ENCODE results near the gene GPER1.
"Not testable (repeated sequence)": the region's sequence is repeated elsewhere in the genome, so short reads cannot be mapped to it uniquely, and the experiment has no call there.

Gene GPER1

GRCh38 chr7:1111156-1111555, 23.2 kb downstream of the GPER1 start:
- Histone ChIP-seq H3K4me1 (ENCODE audit: control insufficient read depth in 2 of 2, insufficient read depth in 2 of 2, low read length in 2 of 2) (no peaks in the 10 kb centered on the region), H3K4me3 (ENCODE audit: low read length in 2 of 2) (no peak overlapping the region), H3K27me3 (ENCODE audit: control insufficient read depth in 2 of 2, insufficient read depth in 2 of 2, low read length in 2 of 2) (no peaks in the 10 kb centered on the region), H3K27ac (ENCODE audit: low read depth in 2 of 2, low read length in 2 of 2) (no peak overlapping the region), H3K36me3 (ENCODE audit: control insufficient read depth in 2 of 2, insufficient read depth in 2 of 2, low read length in 2 of 2) (no peaks in the 10 kb centered on the region), H3K9ac (ENCODE audit: low read depth in 1 of 2, low read length in 2 of 2) (no peak overlapping the region), H3K9me3 (ENCODE audit: control insufficient read depth in 2 of 2, low read length in 2 of 2) (no peaks in the 10 kb centered on the region)

- no peaks in the 10 kb centered on the region for H3K27me3 ChIP-seq (ENCODE audit: control insufficient read depth in 2 of 2, insufficient read depth in 2 of 2, low read length in 2 of 2)
- H3K4me3 ChIP-seq (ENCODE audit: low read length in 2 of 2) = no peak overlapping the region
- no peak overlapping the region for H3K9ac ChIP-seq (ENCODE audit: low read depth in 1 of 2, low read length in 2 of 2)
- no peaks in the 10 kb centered on the region for H3K36me3 ChIP-seq (ENCODE audit: control insufficient read depth in 2 of 2, insufficient read depth in 2 of 2, low read length in 2 of 2)
- H3K4me1 ChIP-seq (ENCODE audit: control insufficient read depth in 2 of 2, insufficient read depth in 2 of 2, low read length in 2 of 2) = no peaks in the 10 kb centered on the region
- no peak overlapping the region for H3K27ac ChIP-seq (ENCODE audit: low read depth in 2 of 2, low read length in 2 of 2)
- no peaks in the 10 kb centered on the region for H3K9me3 ChIP-seq (ENCODE audit: control insufficient read depth in 2 of 2, low read length in 2 of 2)
Measured at GRCh38 chr7:1112109-1112508, 24.2 kb downstream of the GPER1 start.

- no peak overlapping the region for H3K9ac ChIP-seq (ENCODE audit: low read depth in 1 of 2, low read length in 2 of 2)
- no peak overlapping the region for H3K4me3 ChIP-seq (ENCODE audit: low read length in 2 of 2)
- H3K36me3 ChIP-seq (ENCODE audit: control insufficient read depth in 2 of 2, insufficient read depth in 2 of 2, low read length in 2 of 2) = no peaks in the 10 kb centered on the region
- H3K27me3 ChIP-seq (ENCODE audit: control insufficient read depth in 2 of 2, insufficient read depth in 2 of 2, low read length in 2 of 2) = no peaks in the 10 kb centered on the region
- no peaks in the 10 kb centered on the region for H3K4me1 ChIP-seq (ENCODE audit: control insufficient read depth in 2 of 2, insufficient read depth in 2 of 2, low read length in 2 of 2)
- H3K27ac ChIP-seq (ENCODE audit: low read depth in 2 of 2, low read length in 2 of 2) = no peak overlapping the region
- H3K9me3 ChIP-seq (ENCODE audit: control insufficient read depth in 2 of 2, low read length in 2 of 2) = no peaks in the 10 kb centered on the region
Measured at GRCh38 chr7:1112625-1113547, 25.0 kb downstream of the GPER1 start.

GRCh38 chr7:1113548-1113885, 25.6 kb downstream of the GPER1 start:
- Histone ChIP-seq H3K36me3 (ENCODE audit: control insufficient read depth in 2 of 2, insufficient read depth in 2 of 2, low read length in 2 of 2) (no peaks in the 10 kb centered on the region), H3K9ac (ENCODE audit: low read depth in 1 of 2, low read length in 2 of 2) (no peak overlapping the region), H3K27me3 (ENCODE audit: control insufficient read depth in 2 of 2, insufficient read depth in 2 of 2, low read length in 2 of 2) (no peaks in the 10 kb centered on the region), H3K4me3 (ENCODE audit: low read length in 2 of 2) (no peak overlapping the region), H3K4me1 (ENCODE audit: control insufficient read depth in 2 of 2, insufficient read depth in 2 of 2, low read length in 2 of 2) (no peaks in the 10 kb centered on the region), H3K27ac (ENCODE audit: low read depth in 2 of 2, low read length in 2 of 2) (no peak overlapping the region), H3K9me3 (ENCODE audit: control insufficient read depth in 2 of 2, low read length in 2 of 2) (no peaks in the 10 kb centered on the region)

- Histone ChIP-seq H3K36me3 (ENCODE audit: control insufficient read depth in 2 of 2, insufficient read depth in 2 of 2, low read length in 2 of 2) (no peaks in the 10 kb centered on the region), H3K9ac (ENCODE audit: low read depth in 1 of 2, low read length in 2 of 2) (no peak overlapping the region), H3K9me3 (ENCODE audit: control insufficient read depth in 2 of 2, low read length in 2 of 2) (no peaks in the 10 kb centered on the region), H3K4me1 (ENCODE audit: control insufficient read depth in 2 of 2, insufficient read depth in 2 of 2, low read length in 2 of 2) (no peaks in the 10 kb centered on the region), H3K27ac (ENCODE audit: low read depth in 2 of 2, low read length in 2 of 2) (no peak overlapping the region), H3K27me3 (ENCODE audit: control insufficient read depth in 2 of 2, insufficient read depth in 2 of 2, low read length in 2 of 2) (no peaks in the 10 kb centered on the region), H3K4me3 (ENCODE audit: low read length in 2 of 2) (no peak overlapping the region)
Measured at GRCh38 chr7:1114088-1114487, 26.2 kb downstream of the GPER1 start.

- Histone ChIP-seq H3K4me1 (ENCODE audit: control insufficient read depth in 2 of 2, insufficient read depth in 2 of 2, low read length in 2 of 2) (no peaks in the 10 kb centered on the region), H3K36me3 (ENCODE audit: control insufficient read depth in 2 of 2, insufficient read depth in 2 of 2, low read length in 2 of 2) (no peaks in the 10 kb centered on the region), H3K27me3 (ENCODE audit: control insufficient read depth in 2 of 2, insufficient read depth in 2 of 2, low read length in 2 of 2) (no peaks in the 10 kb centered on the region), H3K9me3 (ENCODE audit: control insufficient read depth in 2 of 2, low read length in 2 of 2) (no peaks in the 10 kb centered on the region), H3K9ac (ENCODE audit: low read depth in 1 of 2, low read length in 2 of 2) (no peak overlapping the region), H3K4me3 (ENCODE audit: low read length in 2 of 2) (no peak overlapping the region), H3K27ac (ENCODE audit: low read depth in 2 of 2, low read length in 2 of 2) (no peak overlapping the region)
Measured at GRCh38 chr7:1114505-1114904, 26.6 kb downstream of the GPER1 start.

- H3K36me3 ChIP-seq (ENCODE audit: control insufficient read depth in 2 of 2, insufficient read depth in 2 of 2, low read length in 2 of 2); H3K27me3 ChIP-seq (ENCODE audit: control insufficient read depth in 2 of 2, insufficient read depth in 2 of 2, low read length in 2 of 2); H3K4me1 ChIP-seq (ENCODE audit: control insufficient read depth in 2 of 2, insufficient read depth in 2 of 2, low read length in 2 of 2); H3K9me3 ChIP-seq (ENCODE audit: control insufficient read depth in 2 of 2, low read length in 2 of 2); H3K9ac ChIP-seq (ENCODE audit: low read depth in 1 of 2, low read length in 2 of 2); H3K27ac ChIP-seq (ENCODE audit: low read depth in 2 of 2, low read length in 2 of 2); H3K4me3 ChIP-seq (ENCODE audit: low read length in 2 of 2): not testable (repeated sequence)
Measured at GRCh38 chr7:1115171-1116045, 27.5 kb downstream of the GPER1 start.

GRCh38 chr7:1116383-1117008, 28.6 kb downstream of the GPER1 start:
- H3K4me1 ChIP-seq (ENCODE audit: control insufficient read depth in 2 of 2, insufficient read depth in 2 of 2, low read length in 2 of 2); H3K27ac ChIP-seq (ENCODE audit: low read depth in 2 of 2, low read length in 2 of 2); H3K27me3 ChIP-seq (ENCODE audit: control insufficient read depth in 2 of 2, insufficient read depth in 2 of 2, low read length in 2 of 2); H3K9ac ChIP-seq (ENCODE audit: low read depth in 1 of 2, low read length in 2 of 2); H3K36me3 ChIP-seq (ENCODE audit: control insufficient read depth in 2 of 2, insufficient read depth in 2 of 2, low read length in 2 of 2); H3K9me3 ChIP-seq (ENCODE audit: control insufficient read depth in 2 of 2, low read length in 2 of 2); H3K4me3 ChIP-seq (ENCODE audit: low read length in 2 of 2): not testable (repeated sequence)

GRCh38 chr7:1117321-1117928, 29.5 kb downstream of the GPER1 start:
- Histone ChIP-seq H3K4me1 (ENCODE audit: control insufficient read depth in 2 of 2, insufficient read depth in 2 of 2, low read length in 2 of 2) (no peaks in the 10 kb centered on the region), H3K9ac (ENCODE audit: low read depth in 1 of 2, low read length in 2 of 2) (no peak overlapping the region), H3K27me3 (ENCODE audit: control insufficient read depth in 2 of 2, insufficient read depth in 2 of 2, low read length in 2 of 2) (no peaks in the 10 kb centered on the region), H3K27ac (ENCODE audit: low read depth in 2 of 2, low read length in 2 of 2) (no peak overlapping the region), H3K9me3 (ENCODE audit: control insufficient read depth in 2 of 2, low read length in 2 of 2) (no peaks in the 10 kb centered on the region), H3K4me3 (ENCODE audit: low read length in 2 of 2) (no peak overlapping the region), H3K36me3 (ENCODE audit: control insufficient read depth in 2 of 2, insufficient read depth in 2 of 2, low read length in 2 of 2) (no peaks in the 10 kb centered on the region)

GRCh38 chr7:1119201-1119600, 31.3 kb downstream of the GPER1 start:
- Histone ChIP-seq H3K9ac (ENCODE audit: low read depth in 1 of 2, low read length in 2 of 2) (no peak overlapping the region), H3K27ac (ENCODE audit: low read depth in 2 of 2, low read length in 2 of 2) (no peak overlapping the region), H3K27me3 (ENCODE audit: control insufficient read depth in 2 of 2, insufficient read depth in 2 of 2, low read length in 2 of 2) (no peaks in the 10 kb centered on the region), H3K4me1 (ENCODE audit: control insufficient read depth in 2 of 2, insufficient read depth in 2 of 2, low read length in 2 of 2) (no peaks in the 10 kb centered on the region), H3K4me3 (ENCODE audit: low read length in 2 of 2) (no peak overlapping the region), H3K36me3 (ENCODE audit: control insufficient read depth in 2 of 2, insufficient read depth in 2 of 2, low read length in 2 of 2) (no peaks in the 10 kb centered on the region), H3K9me3 (ENCODE audit: control insufficient read depth in 2 of 2, low read length in 2 of 2) (no peaks in the 10 kb centered on the region)

Measured in mucosa of rectum (tissue), 2 donors.